Cerebellar nuclear complex (tissue), 1 donor: ENCODE data around the gene TIAL1.
"Not testable (repeated sequence)": the region's sequence is repeated elsewhere in the genome, so short reads cannot be mapped to it uniquely, and the experiment has no call there.

ENCODE experiments used
- DNase-seq, 2 experiments: peaks; one replicate each; lab custom pipeline; 2025; lab: John Stamatoyannopoulos, UW

TIAL1 gene

DNA sequence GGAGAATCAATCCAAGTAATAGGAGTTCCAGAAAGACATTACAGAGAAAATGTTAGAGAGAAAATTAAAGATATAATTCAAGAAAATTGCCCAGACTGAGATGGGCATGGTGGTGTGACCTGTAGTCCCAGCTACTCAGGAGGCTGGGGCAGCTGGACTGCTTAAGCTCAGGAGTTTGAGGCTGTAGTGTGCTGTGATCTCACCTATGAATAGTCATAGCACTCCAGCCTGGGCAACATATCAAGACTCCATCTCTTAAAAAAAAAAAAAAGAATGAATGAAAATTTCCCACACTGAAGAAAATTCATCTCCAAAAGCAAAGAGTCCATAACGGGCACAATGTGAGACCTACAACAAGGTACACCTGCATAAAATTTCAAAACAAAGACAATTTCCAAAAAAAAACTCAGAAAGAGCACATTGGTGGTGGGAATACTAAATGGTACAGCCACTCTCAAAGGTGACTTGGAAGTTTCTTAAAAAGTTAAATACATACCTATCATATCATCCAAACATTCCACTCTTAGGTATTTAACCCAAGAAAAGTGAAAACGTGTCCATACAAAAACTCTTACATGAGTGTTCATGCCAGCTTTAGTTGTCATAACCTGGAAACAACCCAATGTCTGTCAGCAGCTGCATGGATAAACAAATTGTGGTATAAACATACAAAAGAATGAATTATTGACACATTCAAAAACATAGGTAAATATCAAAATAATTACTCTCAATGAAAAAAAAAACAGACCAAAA lies 47.3 kb downstream of the TIAL1 start:
- DNase-seq = no peak

DNA sequence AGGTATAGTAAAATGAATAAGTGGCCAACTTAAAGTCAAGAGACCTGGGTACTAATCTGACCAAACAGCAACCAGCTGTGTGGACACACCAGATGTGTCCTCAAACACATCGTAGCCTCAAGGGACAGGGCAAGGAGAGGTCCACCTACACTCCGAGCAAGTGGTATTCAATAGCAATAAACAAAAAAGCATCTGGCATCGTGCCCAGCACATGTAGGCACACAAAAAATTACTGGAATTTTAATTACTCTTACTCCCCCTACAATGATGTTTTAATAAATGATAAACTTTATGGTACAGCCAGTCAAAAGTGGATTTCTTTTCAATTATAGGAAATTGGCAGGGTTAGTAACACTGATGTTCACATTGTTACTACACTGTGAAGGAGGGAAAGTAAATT lies 50.8 kb downstream of the TIAL1 start:
- DNase-seq = no peak

DNA sequence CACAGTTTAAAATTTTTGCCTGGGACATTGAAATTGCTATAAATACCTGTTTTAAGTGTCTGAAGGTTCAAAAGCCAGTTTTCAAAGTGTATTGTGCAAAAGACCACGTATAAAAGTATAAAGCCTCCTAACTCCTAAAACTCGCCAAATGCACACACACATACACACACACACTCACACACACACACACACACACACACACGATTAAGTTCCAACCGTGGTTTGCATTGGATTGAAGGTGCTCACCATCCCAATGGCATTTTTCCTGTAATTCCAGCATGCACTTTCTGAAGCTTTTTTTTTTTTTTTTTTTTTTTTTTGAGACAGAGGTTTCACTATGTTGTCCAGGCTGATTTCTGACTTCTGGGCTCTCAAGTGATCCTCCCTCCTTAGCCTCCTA lies 51.5 kb downstream of the TIAL1 start:
- no peak for DNase-seq

DNA sequence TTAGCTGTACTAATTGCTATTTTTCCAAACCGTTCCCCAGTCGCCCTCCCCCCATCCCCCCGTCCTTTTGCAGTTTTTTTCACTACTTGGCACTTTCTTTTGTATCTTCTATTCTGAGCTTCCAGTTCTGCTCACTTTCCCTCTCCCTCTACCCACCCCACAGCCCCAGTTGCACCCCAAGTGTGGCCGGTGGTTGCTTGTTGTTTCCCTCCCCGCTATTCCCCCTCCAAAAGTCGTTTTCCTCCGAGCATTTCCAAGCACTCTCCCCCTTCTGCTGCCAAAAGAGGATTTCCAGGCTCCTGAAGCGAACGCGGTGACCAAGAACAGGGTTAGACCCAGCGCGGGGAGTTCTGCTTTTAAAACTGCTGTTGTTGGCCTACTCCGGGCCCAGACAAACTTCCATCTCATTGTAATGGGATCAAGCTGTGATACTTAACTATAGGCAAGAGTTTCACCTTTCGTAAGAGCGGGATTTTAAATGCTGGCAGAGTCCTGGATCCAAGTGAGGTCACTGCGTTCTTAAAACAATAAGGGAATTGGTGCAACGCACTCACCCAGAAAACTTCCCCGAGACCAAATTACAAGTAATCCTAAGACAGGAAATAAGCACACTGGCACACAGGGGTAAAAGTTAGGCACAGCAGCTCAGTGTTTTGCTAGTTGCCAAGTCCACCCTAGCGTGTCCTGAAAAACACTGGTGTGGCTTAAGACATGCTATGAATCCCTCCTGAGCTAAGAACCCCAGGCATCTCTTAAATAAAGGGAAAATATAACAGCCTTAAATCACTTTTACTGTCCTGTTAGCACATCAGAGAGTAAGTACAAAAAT lies 52.7 kb downstream of the TIAL1 start:
- DNase-seq = no peak

DNA sequence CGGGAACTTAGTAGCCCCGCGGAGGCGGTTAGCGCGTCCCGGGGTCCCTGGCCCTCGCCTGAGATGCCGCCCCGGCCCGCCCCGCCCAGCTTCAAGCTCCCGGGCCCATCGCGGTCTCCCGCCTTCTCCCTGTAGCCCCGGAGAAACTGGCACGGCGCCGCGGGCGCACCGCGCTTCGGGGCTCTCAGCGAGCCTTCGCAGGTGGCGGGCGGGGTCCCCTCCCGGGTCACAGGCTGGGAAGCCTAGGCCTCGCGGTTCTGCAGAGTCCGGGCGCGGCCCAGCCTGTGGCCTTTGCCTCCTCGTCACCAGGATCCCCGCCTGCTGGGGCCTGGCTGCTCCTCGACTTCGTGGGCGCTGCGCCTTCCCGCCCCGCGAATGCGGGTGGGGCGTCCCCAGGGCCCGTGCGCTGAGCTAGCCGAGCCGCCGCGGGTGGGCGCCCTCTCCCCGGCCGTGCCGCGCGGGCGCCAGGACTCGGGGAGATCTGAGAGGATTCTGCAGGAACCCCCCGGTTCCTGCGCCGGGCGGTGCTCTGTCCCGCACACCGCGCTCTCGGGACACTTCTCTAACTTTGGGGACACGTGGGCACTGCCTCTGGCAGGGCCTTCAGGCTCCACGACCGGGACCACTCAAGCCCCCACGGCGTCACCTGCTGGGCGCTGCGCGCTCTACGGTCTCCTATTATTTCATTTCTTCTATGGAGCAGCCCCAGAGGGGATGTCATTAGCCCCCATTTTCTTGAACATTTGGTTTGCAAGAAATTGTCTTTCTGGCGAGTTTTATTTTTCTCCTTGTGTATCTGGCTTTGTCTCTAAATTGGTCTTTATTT lies 53.6 kb downstream of the TIAL1 start:
- DNase-seq = no peak

DNA sequence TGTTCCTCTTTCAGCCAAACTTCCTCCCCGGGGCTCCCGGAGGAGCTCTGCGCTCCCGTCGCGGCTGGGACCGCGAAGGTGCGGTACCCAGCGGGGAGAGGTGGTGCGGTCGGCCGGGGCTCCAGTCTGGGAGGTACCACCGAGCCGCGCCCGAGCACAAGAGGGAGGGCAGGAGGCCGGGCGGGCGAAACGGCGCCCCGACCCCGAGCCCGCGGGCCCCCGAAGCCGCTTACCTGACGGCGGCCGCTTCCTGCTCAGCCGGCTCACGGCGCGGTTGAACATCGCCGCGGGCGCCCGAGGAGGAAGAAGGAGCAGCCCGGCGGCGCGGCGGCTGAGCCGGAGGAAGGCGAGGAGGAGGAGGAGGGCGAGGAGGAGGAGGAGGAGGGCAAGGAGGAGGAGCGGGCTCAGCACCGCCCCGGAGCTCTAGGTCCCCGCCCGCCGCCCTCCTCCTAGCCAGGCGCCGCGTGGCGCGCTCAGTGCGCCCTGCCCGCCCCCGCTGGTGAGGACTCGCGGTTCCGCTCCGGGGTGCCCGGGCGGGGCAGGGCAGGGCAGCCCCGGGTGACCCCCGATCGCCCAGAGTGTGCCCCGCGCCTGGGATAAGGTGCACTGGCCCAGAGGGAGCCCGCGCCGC lies 54.3 kb downstream of the TIAL1 start, which contains the start of gene RGS10:
TSS of gene RGS10 (minus strand) at position 363 of the 631 bp plus-strand sequence. CDS start at position 282, 81 bp downstream.
- no peak for DNase-seq

DNA sequence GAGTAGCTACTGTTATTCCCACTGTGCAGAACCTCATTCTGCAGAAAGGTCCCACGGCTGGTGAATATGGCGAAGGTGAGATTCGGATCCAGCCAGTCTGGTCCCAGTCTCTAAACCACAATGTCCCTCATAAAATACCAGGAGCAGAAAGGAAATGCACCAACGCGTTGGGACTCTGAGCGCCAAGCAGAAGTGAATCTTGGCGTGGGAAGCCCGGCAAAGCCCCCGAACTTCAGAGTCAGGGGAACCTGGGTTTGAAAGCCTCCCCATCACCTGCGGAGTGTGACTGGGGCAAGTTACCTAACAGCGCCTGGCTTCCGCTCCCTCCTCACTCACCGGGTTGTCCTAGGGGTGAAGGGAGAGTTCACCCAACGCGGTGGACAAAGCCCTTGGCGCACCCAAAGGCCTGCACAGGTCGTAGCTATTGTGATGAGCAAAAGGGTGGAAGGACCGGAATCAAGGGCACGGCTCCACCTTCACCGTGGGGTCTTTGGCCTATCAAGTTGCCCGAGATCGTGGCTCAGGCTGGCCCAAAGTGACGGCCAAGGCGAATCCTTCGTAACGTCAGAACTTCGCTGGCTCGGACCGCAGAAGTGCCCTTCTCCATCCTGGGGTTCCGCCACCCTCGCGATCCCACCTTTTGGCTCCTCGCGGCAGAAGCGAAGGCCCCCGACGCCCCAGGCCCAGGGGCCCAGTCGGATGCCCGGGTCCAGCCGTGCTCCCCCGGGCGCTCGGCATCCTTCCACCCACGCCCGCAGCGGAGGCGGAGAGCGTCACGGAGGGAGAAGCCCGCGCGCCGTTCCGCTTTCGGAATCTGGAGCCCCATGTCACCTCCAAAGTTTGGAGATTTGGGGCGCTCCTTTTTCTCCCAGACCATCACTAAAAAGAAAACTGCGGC lies 55.1 kb downstream of the TIAL1 start:
- no peak for DNase-seq

DNA sequence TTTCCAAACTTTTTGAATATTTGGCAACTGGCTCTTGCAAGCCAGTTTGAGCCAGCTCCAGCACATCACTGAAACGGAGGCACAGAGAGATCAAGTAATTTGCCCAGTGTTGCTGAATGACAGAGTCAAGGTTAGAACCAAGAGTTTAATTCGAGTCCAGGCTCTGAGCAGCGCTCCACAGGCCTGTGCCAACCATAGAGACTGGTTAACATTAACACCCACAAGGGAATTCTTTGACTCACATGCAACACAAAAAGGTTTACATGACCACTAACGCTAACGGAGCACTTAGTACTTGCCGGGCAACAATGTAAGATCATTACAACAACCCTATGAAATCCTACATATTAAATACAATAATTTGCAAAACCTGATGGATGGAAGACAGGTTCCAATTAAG lies 55.7 kb downstream of the TIAL1 start:
- DNase-seq = no peak

DNA sequence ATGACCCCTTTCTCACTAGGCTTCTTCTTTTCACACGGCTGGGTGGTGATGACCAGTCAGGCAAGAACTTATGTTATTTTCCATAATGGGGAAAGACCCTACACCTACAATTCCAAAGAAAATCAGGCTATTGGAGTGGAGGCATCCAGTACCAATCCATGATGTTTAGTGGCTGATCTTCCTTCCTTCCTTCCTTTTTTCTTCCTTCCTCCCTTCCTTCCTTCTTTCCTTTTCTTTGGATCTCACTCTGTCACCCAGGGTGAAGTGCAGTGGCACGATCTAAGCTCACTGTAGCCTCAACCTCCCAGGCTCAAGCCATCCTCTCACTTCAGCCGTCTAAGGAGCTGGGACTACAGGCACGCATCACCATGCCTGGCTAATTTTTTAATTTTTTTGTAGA lies 56.7 kb downstream of the TIAL1 start:
- DNase-seq = no peak

DNA sequence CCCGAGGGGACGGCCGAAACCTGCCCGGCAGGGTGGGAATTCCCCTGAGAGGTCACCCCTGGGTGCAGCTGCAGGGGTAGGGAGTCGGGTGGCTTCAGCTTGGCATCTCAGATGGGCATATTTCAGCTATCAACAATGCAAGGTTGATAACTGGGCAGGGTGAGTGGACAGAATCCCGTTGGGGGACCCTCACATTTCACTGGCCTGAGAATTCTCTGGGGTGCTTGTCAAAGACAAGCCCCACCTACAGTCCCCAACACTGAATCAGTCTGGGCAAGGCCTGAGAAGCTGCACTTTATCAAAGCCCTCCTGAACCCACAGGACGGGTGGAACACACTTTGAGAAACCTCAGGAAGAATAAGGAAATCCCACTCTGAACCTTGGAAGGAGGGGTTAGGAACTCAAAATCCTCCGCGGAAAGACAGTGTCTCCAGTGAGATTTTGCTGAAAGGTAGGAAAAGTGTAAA lies 57.4 kb downstream of the TIAL1 start:
- DNase-seq = no peak

DNA sequence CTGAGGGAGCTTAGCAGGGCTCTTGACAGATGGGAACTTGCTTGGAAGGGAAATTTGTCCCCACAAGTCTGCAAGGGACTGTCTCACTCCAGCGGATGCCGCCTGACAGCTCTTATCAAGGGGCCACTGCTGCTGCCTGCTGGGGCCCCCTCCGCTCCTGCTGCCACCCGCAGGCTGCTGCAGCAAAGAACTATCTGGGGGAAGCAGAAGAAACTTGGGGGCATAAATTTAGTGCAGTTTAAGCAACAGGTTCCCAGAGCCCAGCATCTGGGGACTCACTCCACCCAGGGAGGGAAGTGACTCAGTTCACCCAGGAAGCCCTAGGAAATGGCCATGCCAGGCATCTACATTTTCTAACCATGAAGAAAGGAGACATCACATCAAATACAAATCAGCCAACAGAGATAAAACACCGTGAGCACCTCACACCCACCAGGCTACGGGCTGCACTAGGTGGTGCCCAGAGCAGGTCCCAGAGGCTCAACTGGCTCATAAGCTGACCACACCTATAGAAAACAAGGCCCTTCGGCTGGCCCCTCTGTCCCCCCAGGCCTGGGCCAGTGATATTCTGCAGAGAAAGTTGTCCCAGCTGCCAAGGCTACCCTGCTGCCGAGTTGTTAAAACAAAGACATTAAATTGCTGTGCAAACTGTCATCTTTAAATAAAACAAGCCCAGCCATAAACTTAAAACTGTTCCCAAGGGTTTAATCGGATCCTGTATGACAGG lies 58.0 kb downstream of the TIAL1 start:
- no peak for DNase-seq

DNA sequence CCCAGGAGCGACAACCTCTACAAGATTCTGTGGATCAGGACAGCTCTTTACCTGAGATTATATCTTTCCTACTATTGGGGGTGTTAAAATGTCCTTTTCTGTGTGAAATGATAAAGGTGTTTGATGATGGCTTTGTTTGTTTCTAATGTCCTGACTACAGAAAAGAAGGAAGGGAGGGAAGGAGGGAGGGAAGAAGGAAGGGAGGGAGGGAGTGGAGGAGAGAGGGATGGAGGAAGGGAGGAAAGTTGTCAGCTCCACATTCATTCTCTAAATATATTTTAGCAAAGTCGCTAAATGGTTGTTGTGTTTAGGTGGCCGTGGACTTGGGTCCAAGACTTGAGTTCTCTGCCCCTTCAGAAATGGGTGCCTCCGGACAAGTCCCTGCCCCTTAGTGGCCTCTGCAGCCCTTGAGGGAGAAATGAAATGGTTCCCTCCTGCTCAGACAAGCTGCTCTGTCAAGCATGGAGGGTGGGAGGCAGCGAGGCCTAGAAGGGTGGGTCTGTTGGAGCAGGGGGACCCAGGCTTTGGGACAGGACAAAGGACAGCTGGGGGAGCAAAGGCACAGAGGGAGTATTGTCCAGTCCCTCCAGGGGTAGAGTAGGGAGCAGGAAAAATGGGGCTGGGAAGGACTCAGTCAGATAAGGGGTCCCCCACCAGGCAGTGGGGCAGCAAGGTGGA lies 58.7 kb downstream of the TIAL1 start:
- no peak for DNase-seq

DNA sequence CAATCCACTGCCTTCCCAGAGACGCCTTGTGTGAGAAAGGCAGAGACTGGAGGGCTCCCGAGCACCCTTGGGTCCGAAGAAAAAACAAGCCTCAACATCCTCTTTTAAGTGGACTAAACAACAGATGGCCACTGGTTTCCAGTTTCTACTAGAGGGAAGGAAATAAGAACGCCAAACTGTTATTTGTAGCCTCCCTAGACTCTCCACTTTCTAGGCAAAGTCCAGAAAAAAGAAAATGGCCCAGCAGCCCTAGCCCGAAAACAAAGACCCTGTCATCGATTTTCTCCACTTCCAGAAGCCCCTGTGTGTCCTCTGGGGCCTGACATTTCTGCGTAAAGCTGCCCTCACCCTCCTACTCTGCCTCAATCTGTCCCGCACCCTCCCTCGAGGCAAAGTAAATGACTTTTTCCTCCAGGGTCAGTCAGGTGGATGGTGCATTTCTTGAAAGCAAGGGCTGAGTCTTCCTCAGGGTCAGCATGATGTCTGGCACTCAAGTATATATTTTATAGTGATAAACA lies 60.2 kb downstream of the TIAL1 start:
- no peak for DNase-seq

DNA sequence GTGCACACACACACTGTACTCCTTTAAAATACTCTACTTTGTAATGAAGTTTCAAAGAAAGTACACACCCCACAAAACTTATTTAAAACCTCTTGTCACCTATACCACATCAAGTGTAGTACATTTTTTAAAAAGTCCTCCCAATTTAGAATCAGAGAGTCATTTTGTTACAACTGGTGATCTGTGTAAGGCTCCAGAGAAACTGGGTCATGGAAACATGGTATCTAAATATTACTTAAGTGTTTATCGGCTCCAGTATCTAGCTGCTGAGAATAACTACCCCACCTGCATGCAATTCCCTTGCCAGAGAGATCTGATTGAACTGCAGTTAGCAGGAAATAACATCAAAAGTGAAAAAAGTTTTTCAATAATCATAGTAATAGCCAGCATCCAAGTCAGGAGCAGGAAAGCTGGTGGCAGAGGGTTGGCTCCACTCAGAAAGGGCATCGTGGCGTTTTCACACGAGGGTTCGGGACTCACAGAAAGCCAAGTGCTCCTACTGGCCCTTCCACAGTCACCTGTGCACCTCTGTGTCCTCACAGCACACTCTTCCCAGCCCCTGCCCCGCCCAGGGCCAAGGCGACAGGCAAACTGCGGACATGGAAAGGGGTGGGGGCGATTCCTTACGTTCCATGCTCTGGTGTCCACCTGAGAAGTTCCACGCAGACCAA lies 60.8 kb downstream of the TIAL1 start:
- DNase-seq = no peak

DNA sequence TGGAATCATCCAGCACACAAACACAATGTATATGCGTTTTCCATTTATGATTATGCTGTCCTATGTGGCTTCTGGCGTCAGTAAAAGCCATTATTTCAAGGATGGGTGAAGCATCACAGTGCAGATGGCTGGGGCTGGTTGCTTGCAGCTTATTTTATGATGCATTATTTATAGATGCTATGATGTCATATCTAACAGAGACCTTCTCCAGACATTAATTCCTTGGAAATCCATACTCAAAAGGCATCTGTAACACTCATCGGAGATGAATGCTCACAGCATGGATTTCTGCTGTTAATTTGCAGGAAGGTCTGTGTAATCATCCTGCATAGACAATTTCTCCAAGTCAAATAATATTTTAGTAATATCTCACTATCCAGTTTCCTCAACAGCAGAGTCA lies 61.5 kb downstream of the TIAL1 start:
- DNase-seq = no peak

DNA sequence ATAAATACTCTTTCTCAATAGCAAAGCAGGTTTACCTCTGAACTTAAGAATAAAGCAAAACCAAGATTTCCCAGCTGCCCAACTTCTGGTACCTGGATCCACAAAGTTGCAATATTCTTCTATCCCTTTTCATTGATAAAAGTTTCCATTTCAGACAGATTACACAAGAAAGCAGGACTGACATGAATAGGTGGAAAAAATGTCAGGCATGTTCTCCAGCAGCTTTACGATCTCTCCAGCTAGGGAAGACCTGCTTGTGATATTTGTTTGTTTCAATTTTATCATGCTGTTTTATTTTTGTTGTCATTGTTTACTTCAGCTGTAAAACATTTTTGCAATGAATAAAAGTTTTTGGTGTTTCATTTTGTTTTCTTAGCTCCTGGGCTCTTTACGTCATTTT lies 63.3 kb downstream of the TIAL1 start:
- DNase-seq = no peak

DNA sequence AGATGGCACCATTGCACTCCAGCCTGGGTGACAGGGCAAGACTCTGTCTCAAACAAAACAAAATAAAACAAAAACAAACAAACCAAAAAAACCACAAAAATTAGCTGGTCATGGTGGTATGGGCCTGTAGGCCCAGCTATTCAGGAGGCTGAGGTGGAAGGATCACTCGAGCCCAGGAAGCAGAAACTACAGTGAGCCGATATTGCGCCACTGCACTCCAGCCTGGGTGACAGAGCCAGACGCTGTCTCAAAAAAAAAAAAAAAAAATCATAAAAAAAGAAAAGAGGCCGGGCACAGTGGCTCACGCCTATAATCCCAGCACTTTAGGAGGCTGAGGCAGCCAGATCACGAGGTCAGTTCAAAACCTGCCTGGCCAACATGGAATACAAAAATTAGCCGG lies 64.0 kb downstream of the TIAL1 start:
- DNase-seq = not testable (repeated sequence)

DNA sequence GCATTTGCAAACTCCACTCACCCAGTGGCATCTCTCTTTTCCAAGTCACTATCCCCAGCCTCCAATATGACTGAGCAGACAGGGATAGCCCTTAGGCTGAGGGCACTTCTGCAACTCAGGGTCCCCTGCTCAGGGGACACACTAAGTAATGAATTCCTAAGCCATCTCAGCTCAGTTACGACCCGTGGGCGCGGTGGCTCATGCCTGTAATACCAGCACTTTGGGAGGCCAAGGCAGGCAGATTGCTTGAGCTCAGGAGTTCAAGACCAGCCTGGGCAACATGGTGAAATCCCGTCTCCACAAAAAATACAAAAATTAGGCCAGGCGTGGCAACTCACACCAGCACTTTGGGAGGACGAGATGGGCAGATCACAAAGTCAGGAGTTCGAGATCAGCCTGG lies 64.5 kb downstream of the TIAL1 start:
- not testable (repeated sequence) for DNase-seq

DNA sequence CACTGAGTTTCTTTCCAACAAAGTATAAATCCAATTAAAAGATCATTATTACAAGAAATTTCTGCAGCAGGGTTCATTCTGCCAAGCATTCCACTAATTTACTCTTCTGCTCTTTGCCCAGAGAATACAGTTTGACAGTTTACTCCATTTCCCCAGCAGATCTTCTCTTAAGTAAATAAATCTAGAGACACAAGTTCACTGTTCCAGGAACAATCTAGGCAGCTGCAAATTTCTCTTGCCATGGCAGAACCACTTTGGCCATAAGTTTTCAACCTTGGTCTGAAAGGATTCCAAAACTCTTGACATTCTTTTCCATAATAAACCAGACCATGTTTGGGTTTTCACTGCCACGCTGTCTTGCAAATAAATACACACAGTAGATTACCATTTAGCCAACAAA lies 65.7 kb downstream of the TIAL1 start:
- no peak for DNase-seq
